Stimulated activated CD4-positive, alpha-beta T cell treated with anti-CD3 and anti-CD28 coated beads, TNF-alpha, amount 100 ng/mL, for 1 hour (primary cell): ENCODE data around the gene BTRC.
A peak's percentile ranks its signal among the peaks of the same experiment; 100 is the strongest.
"Not testable (repeated sequence)": the region's sequence is repeated elsewhere in the genome, so short reads cannot be mapped to it uniquely, and the experiment has no call there.

Experiments
- DNase-seq, 3 donors: peaks; one replicate each; pipeline ENCODE4 v3.0.0-alpha.2; 2020; ENCODE audit warnings: low read depth in 3 of 3, low spot score in 1 of 3

Gene BTRC

DNA sequence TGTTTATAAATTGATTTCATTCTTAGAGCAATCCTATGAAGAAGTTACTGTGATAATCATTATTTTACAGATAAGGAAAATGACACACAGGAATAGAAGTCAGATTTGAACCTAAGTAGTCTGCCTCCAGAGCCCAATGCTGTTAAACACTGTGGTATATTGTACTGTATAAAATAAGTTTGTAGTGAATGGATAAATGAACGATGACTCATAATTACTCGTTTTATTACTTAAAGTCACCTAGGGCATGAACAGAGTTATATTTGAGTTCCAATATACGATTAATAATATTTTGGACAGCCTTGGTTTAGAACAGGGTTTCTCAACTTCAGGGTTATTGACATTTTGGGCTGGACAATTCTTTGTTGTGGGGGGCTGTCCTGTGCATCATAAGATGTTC is 7.8 kb upstream of the BTRC start:
- no peak for DNase-seq

DNA sequence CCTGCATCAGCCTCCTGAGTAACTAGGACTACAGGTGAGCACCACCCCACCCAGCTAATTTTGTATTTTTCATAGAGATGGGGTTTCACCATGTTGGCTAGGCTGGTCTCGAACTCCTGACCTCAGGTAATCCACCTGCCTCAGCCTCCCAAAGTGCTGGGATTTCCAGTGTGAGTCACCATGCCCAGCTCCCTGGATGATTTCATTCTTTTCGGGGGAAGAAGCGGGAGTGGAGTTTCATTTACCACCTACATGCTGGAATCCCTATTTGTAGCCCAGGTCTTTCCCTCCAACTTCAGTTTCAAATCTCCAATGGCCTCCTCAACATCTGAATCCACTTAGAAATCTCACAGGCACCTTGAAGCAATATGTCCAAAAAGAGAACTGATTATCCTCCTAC is 2.9 kb upstream of the BTRC start:
- DNase-seq = no peak

DNA sequence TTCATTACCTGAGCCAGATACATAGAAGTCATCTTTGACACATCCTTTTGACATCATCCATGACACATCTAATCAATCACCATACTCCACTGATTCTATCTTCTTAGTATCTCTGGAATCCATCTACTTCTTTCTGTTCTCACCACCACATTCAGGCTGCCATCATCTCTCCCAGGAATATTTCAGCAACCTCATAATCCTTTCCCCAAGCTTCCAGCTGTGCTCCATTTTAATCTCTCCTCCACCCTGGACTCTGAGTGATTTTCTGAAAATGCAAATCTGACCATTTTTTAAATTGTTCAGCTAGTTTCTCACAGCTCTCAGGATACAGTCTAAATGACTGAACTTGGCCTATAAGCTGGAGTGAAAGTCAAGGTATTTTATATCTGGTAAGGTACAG is 2.5 kb upstream of the BTRC start:
- DNase-seq = no peak

DNA sequence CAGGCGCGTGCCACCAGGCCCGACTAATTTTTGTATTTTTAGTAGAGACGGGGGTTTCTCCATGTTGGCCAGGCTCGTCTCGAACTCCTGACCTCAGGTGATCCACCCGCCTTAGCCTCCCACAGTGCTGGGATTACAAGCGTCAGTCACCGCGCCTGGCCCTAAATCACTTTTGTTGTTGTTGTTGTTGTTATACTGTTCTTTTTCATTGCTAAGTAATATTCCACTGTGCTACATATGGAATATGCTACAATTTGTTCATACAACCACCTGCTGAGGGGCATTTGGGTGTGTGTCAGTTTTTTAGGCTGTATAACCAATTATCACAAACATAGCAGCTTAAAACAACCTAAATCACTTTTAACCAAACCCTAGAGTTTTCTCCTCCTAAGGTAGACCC is 1.1 kb upstream of the BTRC start:
- DNase-seq = not testable (repeated sequence)

DNA sequence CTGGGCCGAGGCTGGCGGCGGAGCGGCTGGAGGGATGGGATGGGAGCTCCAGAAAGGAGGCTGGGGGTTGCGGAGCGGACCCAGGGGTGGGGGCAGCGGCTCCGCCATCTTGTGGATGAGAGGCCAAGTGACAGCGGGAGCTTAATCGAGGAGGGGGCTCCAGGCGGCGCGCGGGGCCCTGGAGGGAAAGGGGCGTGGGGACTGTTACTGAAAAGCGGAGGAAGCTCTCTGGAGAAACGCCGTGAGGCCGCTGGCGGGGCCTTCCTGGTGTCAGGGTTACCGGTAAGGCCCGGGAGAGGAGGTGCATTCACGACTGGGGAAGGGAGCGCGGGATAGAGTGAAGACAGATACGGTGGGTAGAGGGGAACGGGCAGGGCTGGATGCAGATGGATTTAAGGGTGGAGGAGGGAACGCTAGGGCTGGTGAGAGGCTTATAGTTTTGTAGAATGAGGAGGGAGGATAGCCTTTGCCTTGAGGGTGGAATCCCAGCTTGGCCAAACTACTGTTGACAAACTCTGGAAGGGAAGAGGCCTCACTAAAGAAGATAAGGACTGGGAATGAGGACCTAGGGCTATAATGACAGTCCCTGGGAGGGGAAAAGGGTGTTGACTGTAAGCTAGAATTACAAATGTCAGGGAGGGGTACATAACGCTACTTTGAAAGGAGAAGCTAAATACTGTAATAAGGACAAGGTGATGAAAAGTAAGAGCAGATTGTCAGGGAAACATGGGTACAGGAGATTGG is 535 bp downstream of the BTRC start:
- peak in 2 of 3 donors; percentile 5 to 25 for DNase-seq

DNA sequence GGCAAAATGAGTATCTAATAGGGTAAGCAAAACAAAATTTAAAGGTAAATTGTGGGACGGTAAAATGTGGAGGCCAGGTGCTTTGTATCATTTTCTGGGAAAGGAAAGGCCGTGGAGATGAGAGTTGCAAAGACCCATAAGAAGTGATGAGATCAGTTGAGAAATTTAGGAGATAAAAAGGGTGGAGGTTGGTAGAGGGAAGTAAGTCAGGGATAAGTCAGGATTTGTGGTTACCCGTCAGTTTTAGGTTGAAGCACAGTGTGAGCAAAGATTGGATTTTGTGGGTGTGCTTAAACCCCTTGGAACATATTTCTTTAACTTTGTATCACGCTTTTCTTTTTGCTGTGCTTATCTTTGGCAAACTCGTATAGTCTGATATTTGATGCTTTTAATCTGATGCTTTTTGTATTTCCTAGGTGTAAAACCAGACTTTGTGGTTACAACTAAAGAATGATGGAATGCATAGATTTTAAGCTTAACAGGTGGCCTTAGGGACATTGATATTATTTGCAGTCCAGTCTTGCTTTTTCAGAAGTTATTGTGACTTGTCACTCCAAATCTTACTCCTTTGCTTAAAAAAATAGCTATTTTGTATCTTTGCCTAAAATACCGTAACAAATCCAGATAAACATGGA is 1.2 kb downstream of the BTRC start:
- DNase-seq = no peak

DNA sequence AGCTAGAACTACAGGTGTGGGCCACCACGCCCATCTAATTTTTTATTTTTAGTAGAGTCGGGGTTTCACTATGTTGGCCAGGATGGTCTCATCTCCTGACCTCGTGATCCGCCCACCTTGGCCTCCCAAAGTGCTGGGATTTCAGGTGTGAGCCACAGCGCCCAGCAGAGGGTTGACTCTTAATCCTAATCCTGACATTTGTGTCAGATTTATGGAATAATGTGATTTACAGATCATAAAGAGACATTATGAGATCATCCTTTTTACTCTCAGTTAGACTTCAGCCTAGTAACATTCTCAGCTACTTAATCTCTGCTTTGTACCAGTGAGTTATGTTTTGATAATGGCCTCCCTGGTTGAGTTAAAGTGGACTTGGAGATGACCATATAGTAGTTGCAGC is 2.2 kb downstream of the BTRC start:
- no peak for DNase-seq

DNA sequence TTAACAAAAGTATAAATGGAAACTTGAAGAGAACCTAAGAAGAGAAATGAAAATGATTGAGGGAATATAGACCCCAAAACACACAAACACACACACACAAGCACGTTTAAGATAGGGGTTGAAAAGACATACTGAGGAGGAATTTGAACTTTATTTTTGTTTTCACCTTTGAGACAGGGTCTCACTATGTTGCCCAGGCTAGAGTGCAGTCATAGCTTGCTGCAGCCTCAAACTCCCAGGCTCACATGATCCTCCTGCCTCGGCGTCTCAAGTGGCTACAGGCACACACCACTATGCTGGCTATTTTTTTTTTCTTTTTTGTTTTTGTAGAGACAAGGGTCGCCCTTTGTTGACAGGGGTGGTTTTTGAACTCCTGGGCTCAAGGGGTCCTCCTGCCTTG is 4.0 kb downstream of the BTRC start:
- DNase-seq = no peak

DNA sequence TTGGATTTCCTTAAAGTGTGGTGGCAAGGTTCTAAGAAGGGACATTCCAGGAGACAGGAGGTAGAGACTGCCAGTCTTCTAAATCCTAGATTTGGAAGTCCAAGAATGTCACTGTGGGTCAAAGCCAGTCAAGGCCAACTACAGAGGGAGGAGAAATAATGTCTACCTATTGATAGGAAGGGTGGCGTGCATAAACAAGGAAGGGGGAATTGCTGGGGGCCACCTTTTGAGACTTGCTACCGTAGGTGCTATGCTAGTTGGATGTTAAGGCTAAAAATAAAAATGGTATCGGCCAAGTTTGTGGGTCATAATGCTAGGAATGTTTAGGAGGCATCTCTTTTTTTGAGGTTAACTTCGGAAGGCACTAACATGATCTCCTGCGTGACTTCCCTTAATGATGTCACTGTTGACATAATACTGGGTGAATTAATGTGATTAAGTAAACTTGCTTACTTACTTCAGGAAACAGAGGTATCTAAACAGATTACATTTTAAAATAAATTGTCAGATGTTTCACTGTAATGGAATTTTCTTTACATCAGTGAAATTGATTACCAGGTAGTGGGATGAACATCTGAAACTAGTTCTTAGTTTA is 4.8 kb downstream of the BTRC start:
- DNase-seq = no peak

DNA sequence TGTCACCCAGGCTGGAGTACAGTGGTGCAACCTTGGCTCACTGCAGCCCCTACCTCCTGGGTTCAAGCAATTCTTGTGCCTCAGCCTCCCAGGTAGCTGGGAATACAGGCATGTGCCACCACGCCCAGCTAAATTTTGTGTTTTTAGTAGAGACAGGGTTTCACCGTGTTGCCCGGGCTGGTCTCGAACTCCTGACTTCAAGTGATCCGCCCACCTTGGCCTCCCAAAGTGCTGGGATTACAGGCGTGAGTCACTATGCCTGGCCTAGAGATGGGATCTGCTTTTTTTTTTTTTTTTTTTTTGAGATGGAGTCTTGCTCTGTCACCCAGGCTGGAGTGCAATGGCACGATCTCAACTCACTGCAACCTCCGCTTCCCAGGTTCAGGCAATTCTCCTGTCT is 6.1 kb downstream of the BTRC start:
- DNase-seq = not testable (repeated sequence)

DNA sequence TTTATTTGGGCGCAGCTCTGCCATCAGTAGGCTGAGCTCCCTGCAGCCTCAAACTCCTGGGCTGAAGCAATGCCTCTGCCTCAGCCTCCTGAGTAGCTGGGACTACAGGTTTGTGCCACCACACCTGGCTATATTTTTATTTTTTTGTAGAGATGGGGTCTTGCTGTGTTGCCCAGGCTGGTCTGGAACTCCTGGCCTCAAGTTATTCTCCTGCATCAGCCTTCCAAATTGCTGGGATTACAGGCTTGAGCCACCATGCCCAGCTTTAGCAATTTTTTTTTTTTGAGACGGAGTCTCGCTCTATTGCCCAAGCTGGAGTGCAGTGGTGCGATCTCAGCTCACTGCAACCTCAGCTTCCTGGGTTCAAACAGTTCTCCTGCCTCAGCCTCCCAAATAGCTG is 6.9 kb downstream of the BTRC start:
- not testable (repeated sequence) for DNase-seq

DNA sequence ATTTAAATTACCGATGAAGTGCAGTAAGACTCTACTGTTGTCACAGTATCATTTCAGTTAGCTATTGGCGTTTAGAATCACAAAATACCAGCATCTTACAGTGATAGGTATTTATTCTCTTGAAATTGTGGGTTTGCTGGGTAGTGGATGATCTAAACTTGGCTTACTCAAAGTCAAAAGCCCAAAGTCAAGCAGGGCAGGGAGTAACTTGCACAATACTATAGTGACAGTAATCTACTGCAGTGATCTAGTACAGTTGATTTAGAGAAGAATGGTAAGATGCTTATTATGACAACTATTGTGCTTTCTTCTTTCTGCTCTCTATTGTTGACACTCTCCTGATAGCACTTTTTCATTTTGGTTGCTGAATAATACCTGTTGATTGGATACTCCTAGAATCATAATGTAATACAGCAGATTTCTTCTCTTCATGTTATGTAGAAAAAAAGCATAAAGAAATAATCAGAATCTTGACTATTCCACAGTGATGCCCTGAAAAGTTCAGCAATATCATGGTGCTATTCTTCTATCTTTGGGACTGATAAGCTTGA is 10.0 kb downstream of the BTRC start:
- DNase-seq = no peak

DNA sequence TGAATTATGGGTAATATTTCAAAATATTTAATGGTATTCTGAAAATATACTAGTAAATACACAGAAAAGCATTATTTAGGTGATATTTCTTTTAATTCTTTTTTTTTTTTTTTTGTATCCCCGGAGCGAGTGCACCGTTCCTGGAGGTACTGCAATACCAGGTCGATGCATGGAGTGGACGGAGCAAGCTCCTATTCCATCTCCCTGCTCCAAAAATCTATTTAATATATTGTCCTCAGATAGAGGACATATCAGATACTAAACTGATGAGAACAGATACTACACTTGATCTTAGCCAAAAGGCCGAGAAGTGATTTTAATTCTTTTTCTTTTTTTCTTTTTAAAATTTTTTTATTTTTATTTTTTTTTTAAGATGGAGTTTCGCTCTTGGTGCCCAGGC is 10.8 kb downstream of the BTRC start:
- no peak for DNase-seq

DNA sequence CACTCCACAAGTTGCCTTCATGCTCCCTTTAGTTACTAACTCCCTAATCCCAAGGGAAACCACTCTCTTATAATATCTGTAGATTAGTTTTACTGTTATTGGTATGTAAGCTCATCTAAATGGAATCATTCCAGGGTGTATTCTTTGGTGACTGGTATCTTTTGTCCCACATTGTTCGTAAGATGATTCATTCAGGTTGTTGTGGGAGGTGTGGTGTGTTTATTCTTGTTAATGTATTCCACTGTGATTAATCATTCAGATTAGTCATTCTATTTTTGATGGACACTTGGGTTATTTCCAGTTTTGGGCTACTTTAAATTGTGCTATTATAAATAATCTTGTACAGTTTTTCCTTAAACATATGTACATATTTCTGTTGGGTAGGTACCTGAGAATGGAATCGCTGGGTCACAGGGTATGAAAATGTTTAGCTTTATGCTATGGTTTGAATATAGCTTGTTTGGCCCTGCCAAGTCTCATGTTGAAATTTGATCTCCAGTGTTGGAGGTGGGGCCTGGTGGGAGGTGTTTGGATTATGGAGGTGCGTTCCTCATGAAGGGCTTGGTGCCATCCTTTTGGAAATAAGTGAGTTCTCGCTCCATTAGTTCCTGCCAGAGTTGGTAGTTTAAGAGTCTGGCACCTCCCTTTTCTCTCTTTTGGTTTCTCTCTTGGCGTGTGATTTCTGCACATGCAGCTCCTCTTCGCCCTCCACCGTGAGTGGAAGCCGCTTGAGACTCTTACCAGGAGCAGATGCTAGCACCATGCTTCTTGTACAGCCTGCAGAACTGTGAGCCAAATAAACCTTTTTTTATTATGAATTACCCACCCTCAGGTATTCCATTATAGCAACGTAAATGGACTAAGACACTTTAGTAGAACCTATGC is 13.8 kb downstream of the BTRC start:
- DNase-seq = no peak

DNA sequence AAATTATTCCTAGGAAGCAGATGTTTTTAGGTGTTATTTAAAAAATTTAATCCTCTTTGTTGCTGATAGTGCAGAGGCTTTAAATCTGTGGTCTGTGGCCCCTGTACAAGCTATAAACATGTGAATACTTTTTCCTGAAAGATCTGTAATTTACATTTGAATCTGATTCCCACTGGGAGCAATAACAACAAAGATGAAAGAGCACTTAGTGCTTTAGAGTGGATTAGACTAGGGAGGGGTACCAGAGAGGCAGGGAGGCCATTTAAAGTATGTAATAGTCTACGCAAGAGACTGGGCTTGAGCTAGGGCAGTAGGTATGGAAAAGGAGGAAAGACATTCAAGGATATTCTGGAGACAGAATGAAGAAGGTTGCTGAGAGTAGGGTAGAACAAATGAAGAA is 19.1 kb downstream of the BTRC start:
- no peak for DNase-seq

DNA sequence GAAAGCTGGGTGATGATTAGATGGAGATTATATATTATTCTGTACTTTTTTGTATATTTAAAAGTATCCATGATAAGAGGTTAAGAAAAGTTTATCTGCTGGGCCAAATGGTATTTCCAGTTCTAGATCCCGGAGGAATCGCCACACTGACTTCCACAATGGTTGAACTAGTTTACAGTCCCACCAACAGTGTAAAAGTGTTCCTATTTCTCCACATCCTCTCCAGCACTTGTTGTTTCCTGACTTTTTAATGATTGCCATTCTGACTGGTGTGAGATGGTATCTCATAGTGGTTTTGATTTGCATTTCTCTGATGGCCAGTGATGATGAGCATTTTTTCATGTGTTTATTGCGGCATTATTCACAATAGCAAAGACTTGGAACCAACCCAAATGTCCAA is 20.0 kb downstream of the BTRC start:
- DNase-seq = not testable (repeated sequence)

DNA sequence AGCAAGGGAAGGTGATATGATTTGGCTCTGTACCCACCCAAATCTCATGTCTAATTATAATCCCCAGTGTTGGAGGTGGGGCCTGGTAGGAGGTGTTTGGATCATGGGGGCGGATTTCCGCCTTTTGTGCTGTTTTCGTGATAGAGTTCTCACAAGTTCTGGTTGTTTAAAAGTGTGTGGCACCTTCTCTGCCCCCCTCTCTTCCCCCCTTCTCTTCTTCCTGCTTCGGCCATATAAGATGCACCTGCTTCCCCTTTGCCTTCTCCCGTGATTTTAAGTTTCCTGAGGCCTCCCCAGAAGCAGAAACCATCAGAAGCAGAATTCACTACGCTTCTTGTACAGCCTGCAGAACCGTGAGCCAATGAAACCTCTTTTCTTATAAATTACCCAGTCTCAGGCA is 21.1 kb downstream of the BTRC start:
- DNase-seq = no peak

DNA sequence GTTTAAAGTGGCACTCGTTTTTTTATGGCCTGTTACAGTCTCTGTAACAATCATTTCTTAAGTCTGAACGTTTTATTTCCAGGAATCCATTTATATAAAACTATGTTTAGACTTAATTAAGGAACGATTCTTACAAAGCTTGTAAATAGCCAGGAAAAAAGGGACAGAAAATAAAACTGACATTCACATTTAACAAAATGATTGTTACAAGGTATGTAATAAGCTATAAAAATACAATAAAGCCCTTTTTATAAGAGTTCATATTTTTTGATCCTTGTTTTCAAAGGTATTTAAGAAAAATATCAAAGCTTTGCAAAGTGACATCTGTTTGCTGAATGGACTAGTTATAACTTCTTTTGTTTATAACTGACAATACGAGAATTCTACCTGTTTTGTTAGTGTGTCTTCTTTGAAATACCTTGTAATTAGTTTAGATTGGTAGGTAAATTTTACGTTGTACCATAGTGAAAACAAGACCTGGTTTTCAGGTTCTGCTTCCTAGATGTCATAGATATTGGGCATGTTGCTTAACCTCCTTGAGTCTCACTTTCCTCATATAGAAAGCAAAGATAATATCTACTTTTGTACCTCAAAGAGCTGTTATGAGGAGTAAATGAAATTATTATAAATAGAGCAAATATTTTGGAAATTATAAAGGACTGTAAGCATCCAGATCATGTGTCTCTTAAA is 25.8 kb downstream of the BTRC start:
- no peak for DNase-seq

DNA sequence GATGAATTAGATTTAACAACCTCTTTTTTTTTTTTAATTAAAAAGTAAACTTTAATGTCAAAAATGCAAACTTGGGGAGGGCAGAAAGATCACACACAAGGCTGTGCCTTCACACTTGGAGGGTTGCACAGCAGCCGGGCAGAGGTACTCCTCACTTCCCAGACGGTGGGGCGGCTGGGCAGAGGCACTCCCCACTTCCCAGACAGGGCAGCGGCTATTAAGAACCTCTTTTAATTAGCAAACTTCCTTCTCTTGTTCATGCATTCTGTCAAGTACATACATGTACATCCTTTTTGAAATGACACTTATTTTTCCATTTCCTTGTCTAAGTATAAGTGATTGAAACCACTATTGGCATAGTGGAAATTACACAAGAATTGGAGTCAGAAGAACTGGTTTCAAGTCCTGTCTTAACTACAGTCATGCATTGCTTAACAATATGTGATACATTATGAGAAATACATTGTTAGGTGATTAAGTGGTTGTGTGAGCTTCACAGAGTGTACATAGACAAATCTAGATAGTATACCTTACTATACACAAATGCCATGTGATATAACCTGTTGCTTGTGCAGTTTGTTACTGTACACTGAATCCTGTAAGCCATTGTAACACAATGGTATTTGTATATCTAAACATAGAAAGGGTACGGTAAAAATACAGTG is 26.5 kb downstream of the BTRC start:
- no peak for DNase-seq
